Amniotic epithelial cell (primary cell): ENCODE data around the gene OSBPL10.

ENCODE experiments used
- DNase-seq: peaks from one replicate; pipeline ENCODE4 v3.0.0-alpha.2; 2010; ENCODE audit warnings: low read depth

OSBPL10 gene

GRCh38 chr3:31770822-31771326 lies 210.2 kb downstream of the OSBPL10 start:
- peak; percentile 78 for DNase-seq

DNA sequence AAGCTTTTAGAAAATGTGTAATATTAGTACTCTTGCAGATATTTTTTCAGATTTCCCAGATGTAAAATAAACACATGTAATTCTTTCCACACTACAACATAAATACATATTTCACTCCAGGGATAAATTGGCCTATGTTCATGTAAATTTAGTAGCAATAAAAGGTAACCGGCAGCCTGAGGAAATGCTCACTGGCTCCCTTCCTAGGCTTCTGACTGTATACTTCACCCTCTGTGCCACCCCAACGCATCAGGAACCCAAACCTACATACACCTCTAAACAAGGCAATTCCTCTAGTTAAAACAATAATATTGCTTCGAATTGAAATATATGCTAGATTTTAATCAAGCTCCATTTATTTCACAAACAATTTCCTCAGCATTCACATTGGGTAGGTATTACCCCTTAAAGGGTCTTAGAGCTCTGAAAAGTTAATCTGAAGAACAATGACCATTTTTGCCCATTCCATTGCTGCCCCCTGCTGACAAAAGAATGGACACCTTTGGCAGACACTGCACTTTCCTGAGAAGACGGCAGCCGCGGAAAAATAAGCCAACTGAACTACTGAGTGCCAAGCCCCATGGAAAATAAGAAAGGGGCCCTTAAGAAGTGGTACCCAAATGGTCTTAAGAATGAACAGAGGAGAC lies 212.5 kb downstream of the OSBPL10 start:
- peak; percentile 45 for DNase-seq

- no peak for DNase-seq
Measured at GRCh38 chr3:31767920-31768319, 213.1 kb downstream of the OSBPL10 start.

- DNase-seq = no peak
Measured at GRCh38 chr3:31766669-31767068, 214.4 kb downstream of the OSBPL10 start.

DNA sequence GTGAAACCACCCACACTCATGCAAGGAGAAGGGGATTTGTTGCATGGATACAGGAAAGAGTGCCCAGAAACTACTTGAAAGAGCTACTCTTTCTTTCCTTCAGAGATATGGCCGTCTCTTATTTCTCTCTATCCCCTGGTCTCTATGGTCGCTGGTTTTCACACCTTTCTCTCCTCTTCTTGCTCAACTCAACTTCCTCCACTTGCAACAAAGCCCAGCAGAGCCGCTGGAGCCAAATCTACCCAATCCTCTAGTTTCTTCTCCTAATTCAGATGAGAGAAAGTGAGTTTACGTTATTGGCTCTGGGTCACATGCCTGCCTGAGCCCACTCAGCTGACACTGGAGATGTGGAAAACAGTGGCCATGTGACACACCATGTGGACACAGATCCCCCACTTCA lies 215.2 kb downstream of the OSBPL10 start:
- DNase-seq = no peak

GRCh38 chr3:31763731-31764130 lies 217.3 kb downstream of the OSBPL10 start:
- no peak for DNase-seq

GRCh38 chr3:31762888-31763351 lies 218.1 kb downstream of the OSBPL10 start:
- DNase-seq = no peak

DNA sequence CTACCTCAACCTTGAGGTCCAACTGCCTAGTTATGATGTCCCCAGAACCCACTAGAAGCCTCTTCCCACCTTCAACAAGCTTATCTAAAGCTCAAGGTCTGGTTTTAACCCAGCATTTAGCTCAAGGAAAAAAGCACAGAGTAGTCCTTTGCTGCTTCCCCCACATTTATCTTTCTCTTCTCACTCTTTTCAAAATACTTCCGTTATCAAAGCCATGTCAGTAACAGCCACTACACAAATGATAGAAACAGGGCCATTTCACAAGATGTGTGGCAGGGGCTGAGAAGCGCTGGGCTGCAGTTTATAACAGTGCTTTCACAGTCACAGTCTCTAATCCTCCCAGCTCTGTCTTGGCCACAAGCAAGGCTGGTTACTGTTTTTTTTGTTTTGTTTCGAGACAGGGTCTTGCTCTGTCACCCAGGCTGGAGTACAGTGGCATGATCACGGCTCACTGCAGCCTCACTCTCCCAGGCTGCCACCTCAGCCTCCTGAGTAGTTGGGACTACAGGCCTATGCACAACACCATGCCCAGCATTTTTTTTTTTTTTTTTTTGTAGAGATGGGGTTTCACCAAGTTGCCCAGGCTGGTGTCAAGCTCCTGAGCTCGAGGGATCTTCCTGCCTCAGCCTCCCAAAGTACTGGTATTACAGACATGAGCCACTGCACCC lies 218.8 kb downstream of the OSBPL10 start:
- DNase-seq = peak; percentile 32

DNA sequence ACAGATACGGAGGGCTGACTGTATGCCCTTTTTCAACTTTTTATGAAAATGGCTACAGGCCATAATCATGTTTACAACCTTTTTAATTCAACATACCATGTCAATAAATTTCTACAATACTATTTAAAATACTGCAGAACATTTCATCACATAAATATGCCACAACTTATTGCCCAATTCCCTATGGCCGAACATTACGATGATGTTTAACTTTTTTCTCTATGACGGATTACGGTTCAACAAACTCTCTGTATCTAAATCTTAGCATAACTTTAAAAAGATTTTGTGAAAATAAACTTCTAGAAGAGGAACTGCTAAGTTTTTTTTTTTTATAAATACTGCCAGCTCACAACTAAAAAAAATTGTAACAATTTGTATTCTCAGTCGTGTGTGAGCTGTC lies 220.4 kb downstream of the OSBPL10 start:
- DNase-seq = no peak

- DNase-seq = no peak
Measured at GRCh38 chr3:31758322-31758965, 222.6 kb downstream of the OSBPL10 start.

DNA sequence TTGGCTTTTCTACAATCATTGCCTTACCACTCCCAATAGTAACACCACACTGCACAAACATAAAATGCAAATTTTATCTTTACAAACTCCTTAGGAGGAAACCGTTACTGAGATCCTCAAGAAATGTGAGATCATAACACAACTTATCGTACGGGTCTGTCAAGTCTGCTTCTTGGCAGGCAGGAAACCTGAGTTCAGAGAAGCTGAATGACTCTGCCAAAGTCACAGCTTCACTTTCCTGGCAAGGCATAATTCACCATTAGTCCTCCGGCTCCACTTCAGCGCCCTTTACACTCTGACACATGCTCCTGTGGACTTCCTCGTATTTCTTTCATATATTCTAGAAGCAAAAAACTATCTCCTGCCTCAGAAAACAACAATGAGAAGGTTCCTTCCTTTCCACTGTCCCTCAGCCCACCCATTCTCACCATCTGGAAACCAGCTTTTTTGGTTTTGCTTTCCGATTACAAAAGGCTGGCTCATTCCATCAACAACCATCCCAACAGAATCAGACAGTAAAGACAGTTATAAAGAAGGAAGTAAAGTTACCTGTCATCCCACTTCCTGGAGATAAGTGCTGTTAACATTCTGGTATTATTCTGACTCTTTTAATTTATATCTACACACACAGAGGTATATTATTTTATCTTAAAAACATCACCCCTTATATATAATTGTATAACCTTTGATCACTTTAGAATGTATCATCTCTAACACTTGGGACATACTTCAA lies 225.0 kb downstream of the OSBPL10 start:
- no peak for DNase-seq

DNA sequence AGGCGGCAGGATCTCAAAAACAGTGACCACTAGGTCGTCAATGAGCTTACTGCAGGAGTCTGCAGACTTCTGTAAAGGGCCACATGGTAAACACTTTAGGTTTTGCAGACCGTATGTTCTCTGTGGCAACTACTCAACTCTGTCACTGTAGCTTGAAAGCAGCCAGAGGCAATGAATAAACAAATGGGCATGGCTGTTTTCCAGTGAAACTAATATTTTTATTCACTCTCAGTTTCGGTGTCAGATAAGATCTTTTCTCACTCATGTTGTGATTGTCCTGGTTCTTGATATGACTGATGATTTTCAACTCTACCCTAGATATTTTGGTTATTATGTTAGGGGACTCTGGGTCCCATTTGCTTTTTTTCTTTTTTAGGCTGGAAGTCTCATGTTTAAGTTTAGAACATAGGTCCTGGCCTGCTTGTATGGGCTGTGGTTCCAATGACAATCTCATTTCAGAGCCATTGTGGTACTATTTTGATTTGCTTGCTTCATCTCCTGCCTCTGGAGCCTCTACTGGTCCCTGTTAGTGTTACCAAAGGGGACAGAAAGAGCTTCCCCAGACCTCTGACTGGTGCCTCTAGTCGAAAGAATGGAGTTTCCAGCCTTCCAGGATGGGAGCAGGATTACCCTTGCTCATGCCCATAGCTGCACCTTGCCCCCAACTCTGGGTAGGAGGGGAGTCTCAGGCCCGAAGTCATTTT lies 226.3 kb downstream of the OSBPL10 start:
- no peak for DNase-seq

DNA sequence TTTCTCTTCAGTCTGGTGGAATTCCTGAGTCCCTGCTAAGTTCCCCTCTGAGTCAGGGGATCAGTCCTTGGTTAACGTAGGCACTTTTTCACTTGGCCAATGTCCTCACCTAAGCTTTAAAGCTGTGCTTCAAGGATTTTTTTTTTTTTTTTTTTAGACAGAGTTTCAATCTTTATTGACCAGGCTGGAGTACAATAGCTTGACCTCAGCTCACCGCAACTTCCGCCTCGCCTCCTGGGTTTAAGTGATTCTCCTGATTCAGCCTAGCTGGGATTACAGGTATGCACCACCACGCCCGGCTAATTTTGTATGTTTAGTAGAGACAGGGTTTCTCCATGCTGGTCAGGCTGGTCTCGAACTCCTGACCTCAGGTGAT lies 228.0 kb downstream of the OSBPL10 start:
- DNase-seq = no peak

GRCh38 chr3:31752305-31753049 lies 228.6 kb downstream of the OSBPL10 start:
- no peak for DNase-seq

DNA sequence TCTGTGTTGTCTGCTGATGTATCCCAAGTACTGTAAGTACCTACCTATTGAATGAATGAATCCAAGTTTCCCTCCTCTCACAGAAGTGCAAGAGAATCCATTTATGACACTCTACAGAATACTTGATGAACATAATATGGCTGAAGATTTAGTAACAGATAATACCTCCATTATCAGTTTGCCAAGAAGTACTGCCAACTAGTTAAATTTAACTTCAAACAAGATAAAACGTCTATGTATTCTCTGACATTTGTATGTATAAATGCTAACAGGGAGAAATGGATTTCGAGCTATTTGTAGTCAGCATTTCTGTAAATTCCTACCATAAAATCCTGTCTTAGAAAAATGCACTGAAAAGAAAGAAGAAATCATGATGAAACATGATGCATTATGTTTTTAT lies 230.7 kb downstream of the OSBPL10 start:
- no peak for DNase-seq

DNA sequence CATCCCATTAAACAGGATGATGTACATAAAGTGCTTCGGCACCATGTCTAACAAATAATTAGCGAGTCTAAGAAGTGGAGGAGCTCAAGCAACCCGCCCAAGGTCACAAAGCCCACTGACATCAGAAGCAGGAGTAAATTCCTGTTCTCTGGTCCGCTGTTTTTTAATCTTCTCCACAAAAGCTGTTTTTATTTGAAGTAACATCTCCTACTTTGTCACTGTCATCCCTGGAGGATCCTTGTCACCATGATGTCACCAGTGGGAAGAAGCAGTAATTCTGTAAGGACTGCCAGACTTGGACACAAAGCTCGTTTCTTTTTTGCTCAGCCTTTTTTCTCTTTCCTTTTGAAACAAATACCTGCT lies 232.1 kb downstream of the OSBPL10 start:
- no peak for DNase-seq

- peak; percentile 71 for DNase-seq
Measured at GRCh38 chr3:31748281-31748932, 232.7 kb downstream of the OSBPL10 start.

DNA sequence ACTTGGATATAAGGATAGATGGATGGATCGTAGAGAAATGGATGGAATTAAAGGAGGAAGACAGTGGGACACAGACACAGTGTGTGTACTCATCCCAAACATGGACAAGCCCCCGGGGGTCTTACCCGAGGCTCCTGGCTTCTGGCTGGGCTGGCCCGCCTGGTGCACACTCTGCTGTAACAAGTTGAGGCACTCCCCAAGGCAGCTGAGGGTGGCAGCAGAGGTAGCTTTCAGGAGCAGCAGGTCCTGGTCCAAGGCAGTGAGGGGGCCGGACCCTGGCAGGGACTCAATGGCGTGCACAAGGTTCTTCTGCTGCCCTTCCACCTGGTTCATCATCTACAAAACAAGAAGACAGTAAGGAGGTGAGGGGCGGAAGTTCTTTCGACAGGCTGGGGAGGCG lies 233.3 kb downstream of the OSBPL10 start:
- DNase-seq = no peak

DNA sequence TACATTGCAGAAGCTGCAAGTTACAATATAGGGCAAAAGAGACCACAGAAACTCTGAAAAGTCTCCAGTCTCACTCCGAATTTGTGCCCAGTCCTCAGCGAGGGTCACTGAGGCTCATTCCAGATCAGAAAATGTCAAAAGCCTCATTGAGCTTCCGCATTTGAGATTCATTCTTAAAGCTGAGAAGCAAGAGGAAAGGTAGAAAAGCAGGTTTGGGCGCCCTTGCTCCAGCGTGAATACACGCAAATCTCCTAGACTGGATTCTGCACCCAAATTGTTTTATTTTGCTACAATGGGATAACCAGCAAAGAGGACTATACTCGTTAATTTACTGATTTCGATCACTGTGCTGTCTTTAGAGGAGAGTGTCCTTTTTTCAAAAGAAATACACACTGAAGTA lies 236.1 kb downstream of the OSBPL10 start:
- no peak for DNase-seq

DNA sequence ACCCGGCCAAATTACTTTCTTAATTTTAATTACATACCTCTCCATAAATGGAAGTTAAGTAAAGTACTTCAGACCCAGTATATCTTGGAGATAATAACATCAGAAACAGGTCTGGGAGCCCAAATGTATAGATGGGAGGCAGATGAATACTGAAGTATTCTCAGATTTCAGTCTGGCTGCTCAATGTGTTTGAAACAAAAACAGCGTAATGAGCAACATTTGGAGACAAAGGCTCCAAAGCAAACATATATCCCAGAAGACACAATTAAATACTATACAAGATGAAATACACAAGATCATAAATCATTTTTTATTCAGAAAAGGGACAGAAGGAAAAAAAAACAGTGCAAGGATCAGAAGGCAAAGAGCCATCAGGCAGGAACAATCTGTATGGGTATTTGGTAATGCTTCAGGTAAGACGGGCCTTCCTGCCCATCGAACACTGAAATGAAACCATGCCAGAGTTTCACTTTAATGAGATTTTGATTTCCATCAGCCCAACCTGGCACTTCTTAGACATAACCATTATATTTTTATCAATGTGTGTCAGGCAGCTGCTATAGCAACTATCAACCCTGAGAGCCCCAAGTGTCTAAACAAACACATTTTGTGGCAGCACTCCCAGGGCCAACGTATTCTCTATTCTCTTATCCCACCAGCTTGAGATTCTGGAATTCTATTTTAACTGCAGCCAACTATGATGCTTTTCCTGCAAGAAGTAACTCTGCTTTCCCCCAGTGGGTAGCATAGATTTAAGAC lies 237.6 kb downstream of the OSBPL10 start:
- no peak for DNase-seq
